GM18868 (cell line): Measurements from ENCODE around the gene CTBP1.

ENCODE experiments used
- ATAC-seq: cut with Tn5 transposase; IDR thresholded peaks from one replicate; pipeline ENCODE4 v1.9.1; 2021; ENCODE audit warnings: mild to moderate bottlenecking, moderate library complexity; ENCODE audit not compliant: unreplicated experiment

CTBP1 gene

DNA sequence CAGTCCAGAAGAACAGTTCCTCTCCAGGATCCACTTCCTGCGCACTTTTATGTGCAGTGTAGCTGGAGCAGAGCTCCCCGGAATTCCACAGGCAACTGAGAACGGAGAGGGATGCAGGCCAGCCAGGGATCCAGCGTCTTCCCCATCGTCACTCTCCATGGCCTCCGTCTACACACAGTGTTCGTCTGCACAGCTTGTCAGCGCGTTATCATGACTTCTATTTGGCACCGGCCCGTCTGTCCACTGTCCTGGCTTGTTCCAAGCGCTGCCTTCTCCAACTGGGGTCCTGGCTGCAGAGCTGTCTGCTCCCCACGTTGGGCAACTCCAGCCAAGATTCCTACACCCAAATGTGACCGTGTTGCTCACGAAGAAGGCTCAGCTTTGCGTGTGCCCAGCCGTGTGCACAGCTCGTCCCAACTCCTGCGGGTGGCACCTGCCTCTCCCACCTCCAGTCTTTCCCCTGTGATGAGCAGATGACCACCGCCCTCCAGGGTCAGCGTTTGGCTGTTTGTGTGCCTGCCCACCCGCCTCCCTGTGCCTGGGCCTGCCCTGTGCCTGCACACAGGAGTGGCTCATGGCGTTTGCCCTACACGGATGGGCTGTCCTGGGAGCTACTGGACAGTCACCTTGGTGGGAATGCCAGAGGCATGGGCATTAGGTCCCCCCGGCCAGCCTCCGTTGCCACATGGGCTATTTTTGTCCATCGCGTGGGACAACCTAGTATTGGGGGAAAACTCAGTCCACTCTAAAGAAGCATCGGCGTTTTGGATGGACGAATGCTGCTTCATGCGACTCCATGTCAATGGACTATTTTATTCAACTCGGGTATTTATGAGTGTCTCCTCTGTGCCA, 2.2 kb upstream of the CTBP1 start:
- ATAC-seq, result no peak

- no peak for ATAC-seq
Observed at GRCh38 chr4:1250527-1250812, 1.5 kb upstream of the CTBP1 start.

DNA sequence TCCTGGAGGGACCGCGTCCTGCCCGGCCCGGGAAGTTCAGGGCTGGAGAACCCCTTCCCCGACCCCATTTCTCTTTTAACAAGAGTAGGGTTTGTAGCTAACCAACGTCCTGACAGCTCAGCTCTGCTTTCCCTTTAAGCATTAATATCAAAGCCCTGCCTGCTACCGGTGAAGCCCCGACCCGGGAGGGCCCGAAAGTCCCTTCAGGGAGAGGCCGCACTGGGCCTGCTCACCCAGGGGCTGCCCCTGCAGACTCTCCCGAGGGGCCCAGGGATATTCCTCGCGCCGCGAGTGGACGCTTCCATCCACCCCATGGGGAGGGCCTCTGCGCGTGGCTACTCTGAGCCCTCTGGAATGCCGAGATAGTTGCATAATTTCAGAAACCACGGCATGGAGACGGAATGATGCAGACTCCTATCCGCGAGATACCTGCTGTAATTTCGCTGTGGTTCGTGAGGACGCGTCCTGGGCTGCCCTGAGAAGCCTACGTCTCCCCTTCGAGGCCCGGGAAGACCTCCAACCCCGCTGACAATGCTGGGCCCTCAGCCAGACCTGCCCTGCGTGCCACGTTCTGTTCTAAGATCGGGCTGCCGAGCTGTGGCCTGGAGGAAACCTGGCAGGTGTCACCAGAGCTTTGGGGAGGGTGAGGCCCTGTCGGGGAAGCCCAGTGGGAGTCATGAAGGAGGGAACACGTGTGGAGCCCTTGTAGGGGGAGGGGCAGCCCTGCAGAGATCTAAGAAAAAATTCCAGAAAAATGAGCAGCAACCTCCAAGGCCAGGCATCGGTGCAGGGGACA, 999 bp upstream of the CTBP1 start:
- ATAC-seq, result peak; percentile 16

DNA sequence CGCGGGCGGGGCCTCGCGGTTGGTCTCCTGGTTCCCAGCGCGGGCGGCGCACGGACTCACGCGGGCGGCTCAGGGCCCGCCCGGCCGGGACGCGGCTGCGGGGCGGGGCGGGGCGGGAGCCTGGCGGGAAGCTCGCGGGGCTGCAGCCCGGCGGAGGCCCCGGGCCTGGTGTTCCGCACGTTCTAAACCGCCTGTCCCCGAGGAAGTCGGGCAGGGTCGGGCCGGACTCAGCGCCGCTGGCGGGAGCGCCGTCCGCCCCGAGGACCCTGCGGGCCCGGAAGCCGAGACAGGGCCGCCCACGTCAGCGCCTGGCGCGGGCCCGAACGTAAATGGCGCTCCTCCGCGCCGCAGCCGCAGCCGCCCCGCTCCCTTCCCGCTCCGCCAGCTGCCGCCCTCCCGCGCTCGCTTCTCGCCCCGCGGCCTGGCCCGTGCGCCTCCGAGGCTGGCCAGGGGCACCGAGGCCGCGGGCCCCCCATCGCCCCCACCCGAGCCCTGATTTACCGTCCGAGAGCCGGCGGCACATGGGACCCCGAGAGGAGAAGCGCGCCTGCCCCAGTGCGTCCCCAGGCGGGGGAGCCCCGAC, 309 bp upstream of the CTBP1 start:
- ATAC-seq, result peak; percentile 52

DNA sequence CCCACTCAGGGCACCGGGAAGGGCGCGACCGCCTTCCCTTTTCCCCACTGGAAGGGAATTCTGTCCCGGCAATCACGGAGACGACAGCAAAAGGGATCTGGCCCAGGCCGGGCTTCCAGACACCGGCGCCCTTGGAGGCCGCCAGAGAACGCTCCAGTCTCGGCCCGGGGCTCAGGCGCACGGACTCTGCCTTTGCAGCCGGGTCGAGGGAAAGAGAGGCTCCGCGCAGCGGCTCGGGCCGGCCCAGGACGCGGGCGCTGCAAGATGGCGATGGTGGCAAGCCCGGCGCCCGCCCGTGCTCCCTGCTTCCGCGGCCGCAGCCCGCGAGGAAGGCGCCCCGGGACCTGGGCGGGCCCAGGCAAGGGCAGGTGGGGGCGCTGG, 1.1 kb downstream of the CTBP1 start:
- no peak for ATAC-seq

DNA sequence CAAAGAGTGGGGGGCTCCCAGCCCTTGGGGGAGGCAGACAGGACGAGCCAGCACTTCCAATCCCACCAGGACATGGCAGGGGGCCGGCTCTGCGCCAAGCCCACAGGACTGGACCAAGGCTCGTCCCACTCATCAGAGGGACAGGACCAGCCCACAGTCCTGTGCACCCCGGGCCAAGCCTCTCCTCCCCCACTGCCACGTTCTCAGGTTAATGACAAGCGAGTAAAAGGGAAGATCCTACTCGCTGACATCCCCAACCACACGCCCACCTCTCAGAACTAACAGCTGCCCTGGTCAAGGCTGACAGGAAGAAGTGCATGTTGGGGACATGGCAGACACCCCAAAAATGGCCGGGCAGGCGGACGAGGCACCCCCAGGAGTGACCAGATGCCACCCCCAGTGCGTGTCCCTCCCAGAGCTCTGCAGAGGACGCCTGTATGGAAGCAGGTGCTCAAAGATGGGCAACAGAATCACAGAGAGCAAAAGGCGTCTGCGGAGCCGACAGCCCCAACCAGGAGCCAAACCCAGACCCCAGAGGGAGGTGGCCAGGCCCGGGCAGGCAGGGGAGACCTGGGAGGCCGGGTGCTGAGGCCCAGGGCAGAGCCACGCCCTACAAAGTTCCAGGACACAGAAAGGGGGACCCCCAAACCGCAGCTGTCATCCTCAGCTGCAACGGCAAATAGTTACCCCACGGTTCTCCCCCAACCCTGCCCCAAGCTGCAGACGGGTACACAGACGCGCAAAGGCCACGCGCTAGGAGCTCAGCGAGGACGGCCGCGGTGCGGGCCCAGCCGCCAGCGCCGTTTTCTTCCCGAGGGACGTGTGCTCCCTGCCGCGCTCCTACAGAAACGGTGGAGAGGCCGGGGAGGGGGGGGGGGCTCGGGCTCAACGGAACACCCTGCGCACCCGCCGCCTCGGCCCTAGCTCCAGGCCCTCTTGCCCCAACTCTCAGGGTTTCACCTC, 1.7 kb downstream of the CTBP1 start:
- ATAC-seq, result no peak

DNA sequence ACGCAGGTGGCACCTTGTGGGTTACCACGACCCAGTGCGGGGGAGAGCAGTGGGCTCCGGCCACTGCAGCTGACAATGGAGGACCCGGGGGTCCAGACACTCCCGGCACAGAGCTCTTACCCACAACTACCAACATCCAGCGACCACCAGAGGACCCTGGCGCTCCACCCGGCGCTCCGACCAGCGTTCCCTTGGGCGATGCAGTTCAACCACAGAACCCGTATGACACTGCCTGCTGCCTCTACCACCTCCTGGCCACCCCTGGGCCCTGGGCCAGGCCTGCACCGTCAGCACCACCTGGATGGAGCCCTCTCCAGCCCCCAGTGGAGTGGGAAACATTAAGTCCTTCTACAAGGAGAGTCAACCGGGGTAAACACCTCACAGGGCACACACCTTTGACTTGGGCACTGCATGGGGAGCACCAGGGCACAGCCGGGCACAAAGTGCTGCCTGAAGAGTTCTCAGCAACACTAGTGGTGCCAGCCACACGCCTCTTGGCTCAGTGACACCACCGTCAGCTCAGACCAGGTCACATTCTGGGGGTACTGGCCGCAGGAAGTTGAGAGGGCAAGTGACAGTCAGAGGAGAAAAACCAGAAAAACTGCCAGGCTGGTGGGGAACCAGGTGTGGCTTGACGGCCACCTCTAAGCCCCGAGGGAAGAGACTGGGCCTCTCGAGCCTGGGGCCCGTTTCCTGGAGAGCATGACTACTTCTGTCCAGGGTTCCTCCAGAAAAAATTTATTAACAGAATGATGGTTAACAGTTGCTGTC, 2.6 kb downstream of the CTBP1 start:
- ATAC-seq, result no peak

- no peak for ATAC-seq
Observed at GRCh38 chr4:1245481-1246051, 3.4 kb downstream of the CTBP1 start.

DNA sequence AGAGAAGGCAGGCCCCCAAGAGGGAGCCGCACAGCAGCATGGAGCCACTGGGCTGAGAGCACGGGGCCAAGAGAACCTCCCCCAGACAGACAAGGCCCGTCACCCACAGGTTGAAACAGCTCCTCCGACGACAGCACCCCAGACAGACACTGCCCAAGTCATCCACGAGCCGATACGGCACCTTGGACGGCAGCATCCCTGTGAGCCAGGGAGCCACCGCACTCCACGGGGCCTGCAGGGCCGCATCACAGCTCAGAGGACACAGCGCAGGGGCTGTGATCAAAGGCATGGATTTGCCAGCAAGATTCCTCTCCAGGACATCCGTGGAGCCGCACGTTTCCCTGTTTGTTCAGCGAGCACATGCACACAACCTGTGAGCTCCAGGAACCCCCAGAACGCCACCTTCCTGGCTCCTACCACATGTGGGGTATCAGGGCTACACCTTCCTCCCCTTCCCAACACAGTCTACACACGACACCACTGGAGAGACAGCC, 3.9 kb downstream of the CTBP1 start:
- no peak for ATAC-seq

DNA sequence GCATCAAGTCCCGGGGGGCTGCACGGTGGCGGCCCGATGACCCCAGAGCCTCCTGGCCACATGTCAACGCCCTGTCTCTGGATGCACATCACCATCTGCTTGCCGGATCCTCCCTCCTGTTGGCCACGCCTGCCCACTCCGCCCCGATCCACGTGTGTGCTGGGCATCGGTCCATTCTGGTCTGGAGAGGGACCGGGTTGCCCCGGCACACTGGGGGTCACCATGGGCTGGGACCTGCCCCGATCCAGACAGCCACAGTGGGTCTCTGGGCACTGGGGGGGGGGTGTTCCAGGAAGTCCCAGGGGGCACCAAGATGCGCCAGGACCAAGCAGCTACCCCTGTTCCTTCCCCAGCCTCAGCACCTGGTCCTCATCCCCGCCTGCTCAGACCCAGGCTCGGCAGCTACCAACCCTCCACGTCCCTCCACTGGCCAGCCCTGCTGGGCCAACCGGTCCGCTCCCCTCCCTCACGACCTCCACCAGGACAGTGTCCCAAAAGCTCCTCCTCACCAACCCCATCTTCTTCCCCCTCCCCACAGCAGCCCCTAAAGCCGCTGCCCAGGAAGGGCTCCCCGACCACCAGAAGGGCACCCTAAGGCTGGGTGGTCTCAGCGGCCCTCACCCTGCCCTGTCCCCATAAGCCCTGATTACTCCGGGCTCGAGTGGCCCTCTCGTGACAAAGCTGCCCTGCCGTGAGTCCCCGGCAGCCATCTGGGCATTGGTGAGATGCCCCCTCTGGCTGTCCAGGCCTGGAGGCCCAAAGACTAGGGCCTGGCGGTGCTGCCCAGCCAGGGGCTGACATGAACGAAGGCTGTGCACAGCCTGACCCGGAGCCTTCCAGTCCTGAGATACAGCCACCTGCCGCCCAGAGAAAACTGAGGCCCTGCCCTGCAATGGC, 4.6 kb downstream of the CTBP1 start:
- no peak for ATAC-seq

DNA sequence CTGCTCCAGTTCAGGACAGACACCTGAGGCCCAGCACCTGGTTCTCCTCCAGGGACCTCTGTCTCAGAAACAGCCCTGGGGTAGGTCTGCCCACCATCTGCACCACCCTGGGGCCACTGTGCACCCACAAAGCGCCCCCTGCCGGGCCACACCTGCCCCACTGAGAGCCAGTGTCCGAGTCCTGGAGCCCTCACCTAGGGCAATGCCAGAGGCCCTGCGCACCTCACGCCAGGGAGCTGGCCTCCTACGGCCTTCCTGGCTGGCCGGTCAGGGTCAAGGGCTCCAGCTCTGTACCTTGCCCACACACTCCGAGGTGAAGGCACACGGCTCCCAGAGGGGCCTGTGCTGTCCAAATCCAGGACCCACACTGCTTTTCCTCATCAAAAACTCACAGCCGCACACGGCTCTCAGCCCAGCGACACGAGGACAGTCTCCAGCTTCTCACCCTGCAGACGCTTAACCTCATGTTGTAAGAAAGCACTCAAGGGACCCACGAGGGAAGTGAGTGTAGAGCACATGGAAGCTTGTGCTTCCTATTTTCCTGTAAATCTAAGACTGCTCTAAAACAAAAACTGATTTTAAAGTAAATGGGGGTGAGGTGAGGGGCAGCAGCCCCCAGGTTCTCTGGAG, 5.4 kb downstream of the CTBP1 start:
- ATAC-seq, result no peak

- ATAC-seq, result no peak
Observed at GRCh38 chr4:1242506-1243450, 6.2 kb downstream of the CTBP1 start.

DNA sequence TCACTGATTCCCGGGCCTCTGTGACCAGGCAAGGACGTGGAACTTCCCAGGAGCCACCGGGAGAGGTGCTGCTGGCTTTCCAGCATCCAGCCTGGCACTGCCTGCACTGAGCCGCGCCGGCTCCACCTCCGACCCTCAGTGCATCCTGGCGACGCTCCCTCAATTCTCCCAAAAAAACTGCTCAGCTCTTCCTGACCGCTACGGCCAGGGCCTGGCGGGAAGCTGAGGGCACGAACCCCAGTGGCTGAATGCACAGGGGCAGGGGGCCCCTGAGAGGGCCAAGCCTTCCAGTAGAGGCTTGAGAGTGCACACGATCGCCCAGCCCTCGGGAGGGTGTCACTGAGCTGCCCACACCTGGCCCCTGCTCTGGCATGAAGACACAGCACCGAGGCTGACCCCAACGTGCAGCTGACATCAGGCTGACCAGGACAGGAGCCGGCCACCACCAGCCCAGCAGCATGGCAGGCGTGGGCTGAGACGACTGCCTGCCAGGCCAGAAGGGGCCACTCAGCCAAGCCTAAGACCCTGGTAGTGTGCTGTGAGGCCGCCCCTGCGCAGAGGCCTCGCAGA, 6.9 kb downstream of the CTBP1 start:
- no peak for ATAC-seq

- no peak for ATAC-seq
Observed at GRCh38 chr4:1241466-1241935, 7.4 kb downstream of the CTBP1 start.

- no peak for ATAC-seq
Observed at GRCh38 chr4:1240721-1241465, 8.0 kb downstream of the CTBP1 start.

- no peak for ATAC-seq
Observed at GRCh38 chr4:1239950-1240307, 9.0 kb downstream of the CTBP1 start.
